Anterior cingulate cortex (tissue), 58 donors: Measurements from ENCODE around the gene GBP1.
"Not testable (repeated sequence)": the region's sequence is repeated elsewhere in the genome, so short reads cannot be mapped to it uniquely, and the experiment has no call there.

Experiments
- DNase-seq, 58 donors: peaks; one replicate each; lab custom pipeline; 2025; lab: John Stamatoyannopoulos, UW

GBP1 gene

GRCh38 chr1:89060091-89060490, 4.9 kb downstream of the GBP1 start:
- no peak for DNase-seq

GRCh38 chr1:89051955-89052312, 13.1 kb downstream of the GBP1 start:
- no peak for DNase-seq

GRCh38 chr1:89051300-89051954, 13.6 kb downstream of the GBP1 start:
- no peak for DNase-seq

- DNase-seq = no peak
Measured at GRCh38 chr1:89050649-89051033, 14.4 kb downstream of the GBP1 start.

- not testable (repeated sequence) for DNase-seq
Measured at GRCh38 chr1:89049901-89050648, 14.9 kb downstream of the GBP1 start.

- not testable (repeated sequence) for DNase-seq
Measured at GRCh38 chr1:89049187-89049586, 15.8 kb downstream of the GBP1 start.

- no peak for DNase-seq
Measured at GRCh38 chr1:89047734-89048133, 17.3 kb downstream of the GBP1 start.

GRCh38 chr1:89046318-89047183, 18.5 kb downstream of the GBP1 start:
- not testable (repeated sequence) for DNase-seq

- DNase-seq = no peak
Measured at GRCh38 chr1:89044970-89045721, 19.9 kb downstream of the GBP1 start.

- DNase-seq = no peak
Measured at GRCh38 chr1:89043940-89044339, 21.1 kb downstream of the GBP1 start.

GRCh38 chr1:89042491-89042890, 22.5 kb downstream of the GBP1 start:
- no peak for DNase-seq

- no peak for DNase-seq
Measured at GRCh38 chr1:89041721-89042120, 23.3 kb downstream of the GBP1 start.

GRCh38 chr1:89041119-89041641, 23.8 kb downstream of the GBP1 start:
- DNase-seq = no peak

- no peak for DNase-seq
Measured at GRCh38 chr1:89040315-89040626, 24.7 kb downstream of the GBP1 start.

GRCh38 chr1:89037186-89037585, 27.8 kb downstream of the GBP1 start:
- DNase-seq = no peak

GRCh38 chr1:89035080-89035479, 29.9 kb downstream of the GBP1 start:
- no peak for DNase-seq

- not testable (repeated sequence) for DNase-seq
Measured at GRCh38 chr1:89034004-89034403, 31.0 kb downstream of the GBP1 start.

- not testable (repeated sequence) for DNase-seq
Measured at GRCh38 chr1:89029051-89029450, 36.0 kb downstream of the GBP1 start.

GRCh38 chr1:89025928-89026327, 39.1 kb downstream of the GBP1 start:
- DNase-seq = no peak

- DNase-seq = no peak
Measured at GRCh38 chr1:89023026-89023425, 42.0 kb downstream of the GBP1 start.
